ENCODE results near the gene BCAT1.

GRCh38 chr12:24905431-24905830, 43.5 kb downstream of the BCAT1 start:
- TF ChIP-seq POLR2AphosphoS5 (IDR thresholded peaks at IDR 0.05; ENCODE audit: low read depth) (no peak), CTCF (conservative IDR thresholded peaks at IDR 0.05; ENCODE audit: low read depth in 2 of 2) (no peak), EZH2 (IDR thresholded peaks at IDR 0.05; ENCODE audit: low read depth, unreplicated experiment) (no peak)
